ENCODE results near the gene POLE. TPM values are rescaled to one million over a fixed set of nuclear protein-coding genes. Genes with fewer than 3 reads are reported as not detected.

Gene POLE
- total RNA-seq, 1 experiment from 2014 or later, result 62.9 TPM

GRCh38 chr12:132606466-132606865, 80.7 kb downstream of the POLE start:
- Histone ChIP-seq H3K9me2 (ENCODE audit: insufficient read depth) (no peaks in the 10 kb centered on the region), H3K27ac (no peak overlapping the region), H3K79me2 (ENCODE audit: low read depth) (no peaks in the 10 kb centered on the region), H3K4me2 (no peak overlapping the region), H3K4me1 (replicated peaks; ENCODE audit: insufficient read depth) (no peaks in the 10 kb centered on the region), H2AFZ (no peak overlapping the region), H3K27me3 (ENCODE audit: insufficient read depth, low read depth) (peaks cover 86% of the 10 kb centered on the region), H4K20me1 (ENCODE audit: insufficient read depth) (no peaks in the 10 kb centered on the region; the same call in 1 of the 2 replicates), H3K36me3 (ENCODE audit: low read depth) (no peaks in the 10 kb centered on the region), H3K9me3 (ENCODE audit: insufficient read depth, low read depth) (no peaks in the 10 kb centered on the region), H3K4me3 (no peak overlapping the region), H3F3A (ENCODE audit: insufficient read depth, low read depth) (no peaks in the 10 kb centered on the region; the same call in 1 of the 2 replicates)
- DNase-seq, result no peak
- intact Hi-C loops (cut with micrococcal nuclease; ENCODE audit: unreplicated experiment), result no loop called here
- ChIA-PET POLR2A (ENCODE audit: unreplicated experiment) (no interaction called here), CTCF (no interaction called here)
- no peak for TF ChIP-seq EZH2 (IDR thresholded peaks at IDR 0.05; ENCODE audit: low read depth)
- no peak for TF ChIP-seq CTCF (conservative IDR thresholded peaks at IDR 0.05)
- BruUV-seq (replicated peaks), result no TSS peak

GRCh38 chr12:132605892-132606291, 81.2 kb downstream of the POLE start:
- POLR2A ChIA-PET (ENCODE audit: unreplicated experiment), result no interaction called here
- no peak overlapping the region for H3K4me2 ChIP-seq
- intact Hi-C loops (cut with micrococcal nuclease; ENCODE audit: unreplicated experiment), result no loop called here
- no peak for DNase-seq
- H3K27me3 ChIP-seq (ENCODE audit: insufficient read depth, low read depth), result peaks cover 86% of the 10 kb centered on the region
- no peaks in the 10 kb centered on the region for H3K79me2 ChIP-seq (ENCODE audit: low read depth)
- BruUV-seq (replicated peaks), result no TSS peak
- H3K36me3 ChIP-seq (ENCODE audit: low read depth), result no peaks in the 10 kb centered on the region
- no peaks in the 10 kb centered on the region for H3K9me3 ChIP-seq (ENCODE audit: insufficient read depth, low read depth)
- H3F3A ChIP-seq (ENCODE audit: insufficient read depth, low read depth), result no peaks in the 10 kb centered on the region; the same call in 1 of the 2 replicates
- H3K4me3 ChIP-seq, result no peak overlapping the region
- H3K27ac ChIP-seq, result no peak overlapping the region
- no peaks in the 10 kb centered on the region; the same call in 1 of the 2 replicates for H4K20me1 ChIP-seq (ENCODE audit: insufficient read depth)
- no peak for TF ChIP-seq CTCF (conservative IDR thresholded peaks at IDR 0.05)
- TF ChIP-seq EZH2 (IDR thresholded peaks at IDR 0.05; ENCODE audit: low read depth), result no peak
- CTCF ChIA-PET, result no interaction called here
- no peak overlapping the region for H2AFZ ChIP-seq
- H3K4me1 ChIP-seq (replicated peaks; ENCODE audit: insufficient read depth), result no peaks in the 10 kb centered on the region
- H3K9me2 ChIP-seq (ENCODE audit: insufficient read depth), result no peaks in the 10 kb centered on the region

- Histone ChIP-seq H3K4me1 (replicated peaks; ENCODE audit: insufficient read depth) (no peaks in the 10 kb centered on the region), H3K27me3 (ENCODE audit: insufficient read depth, low read depth) (peaks cover 80% of the 10 kb centered on the region), H3K27ac (no peak overlapping the region), H3F3A (ENCODE audit: insufficient read depth, low read depth) (peaks cover 2% of the 10 kb centered on the region), H3K79me2 (ENCODE audit: low read depth) (no peaks in the 10 kb centered on the region), H3K4me2 (no peak overlapping the region), H2AFZ (no peak overlapping the region), H3K36me3 (ENCODE audit: low read depth) (no peaks in the 10 kb centered on the region), H3K9me2 (ENCODE audit: insufficient read depth) (no peaks in the 10 kb centered on the region), H3K4me3 (no peak overlapping the region), H4K20me1 (ENCODE audit: insufficient read depth) (no peaks in the 10 kb centered on the region; the same call in 1 of the 2 replicates), H3K9me3 (ENCODE audit: insufficient read depth, low read depth) (no peaks in the 10 kb centered on the region)
- TF ChIP-seq EZH2 (IDR thresholded peaks at IDR 0.05; ENCODE audit: low read depth) (no peak), CTCF (conservative IDR thresholded peaks at IDR 0.05) (no peak)
- BruUV-seq (replicated peaks), result no TSS peak
- POLR2A ChIA-PET (ENCODE audit: unreplicated experiment), result no interaction called here
- DNase-seq, result no peak
- CTCF ChIA-PET, result no interaction called here
- intact Hi-C loops (cut with micrococcal nuclease; ENCODE audit: unreplicated experiment), result no loop called here
Observed at GRCh38 chr12:132604668-132605441, 82.3 kb downstream of the POLE start.
